Activated CD4-positive, alpha-beta T cell treated with anti-CD3 and anti-CD28 coated beads, Interleukin-10, Interleukin-2, amounts not matched to agents 100 ng/mL and 50 ng/mL, durations not matched to agents 16 hours and 8 hours (primary cell): ENCODE measurements around the gene SLC5A1.
"Not testable (repeated sequence)": the region's sequence is repeated elsewhere in the genome, so short reads cannot be mapped to it uniquely, and the experiment has no call there.

ENCODE experiments used
- DNase-seq: peaks from one replicate; pipeline ENCODE4 v3.0.0-alpha.2; 2020

The SLC5A1 gene

GRCh38 chr22:32097881-32098499, 54.9 kb downstream of the SLC5A1 start:
- DNase-seq: no peak

DNA sequence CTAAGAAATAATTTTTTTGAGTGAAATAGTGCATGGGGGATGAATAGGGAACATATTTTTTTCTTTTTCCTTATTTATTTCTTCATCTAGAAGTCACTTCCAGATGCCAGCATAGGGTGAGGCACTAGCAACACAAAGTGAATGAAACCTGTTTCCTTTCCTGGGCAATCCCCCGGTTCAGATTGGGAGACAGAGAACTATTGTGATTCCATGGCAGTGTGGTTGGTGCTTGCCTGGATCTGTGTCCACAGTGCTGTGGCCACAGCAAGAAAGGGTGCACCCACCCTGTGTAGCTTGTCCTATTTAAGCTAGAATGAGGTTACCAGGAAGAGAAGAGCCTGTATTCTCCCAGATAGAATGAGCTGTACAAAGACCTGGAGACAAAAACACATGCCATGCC, 57.6 kb downstream of the SLC5A1 start:
- DNase-seq: no peak

DNA sequence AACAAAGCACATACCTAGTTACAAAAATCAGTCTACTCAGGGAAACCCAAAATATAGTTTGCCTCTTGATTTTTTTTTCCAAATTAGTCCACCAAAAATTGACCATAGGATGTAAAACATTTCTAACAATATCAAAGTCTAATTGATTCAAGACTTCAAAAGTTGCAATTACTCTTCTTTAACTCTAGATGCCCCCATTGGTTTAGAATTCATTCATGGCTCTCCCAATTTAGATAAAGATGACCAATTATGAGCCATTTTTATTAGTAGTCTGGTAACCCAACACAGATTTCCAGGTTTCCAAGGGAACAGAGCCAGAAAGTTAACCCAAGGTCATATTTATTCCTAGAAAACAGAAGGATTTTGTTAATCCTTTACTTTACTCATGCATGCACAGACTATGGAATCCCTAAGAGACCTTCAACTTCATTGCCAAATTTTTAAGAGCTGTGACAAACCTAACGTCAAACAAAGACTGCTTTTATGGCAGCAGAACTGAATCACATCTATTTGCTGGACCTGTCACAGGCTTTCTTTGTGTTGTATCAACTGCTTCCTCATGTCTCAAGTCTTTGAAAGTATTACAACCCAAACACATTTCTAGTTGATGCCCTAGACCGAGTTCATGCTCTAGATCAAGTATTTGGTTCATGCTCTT, 60.7 kb downstream of the SLC5A1 start:
- no peak for DNase-seq

GRCh38 chr22:32106930-32107329, 63.9 kb downstream of the SLC5A1 start:
- peak; percentile 6 for DNase-seq

GRCh38 chr22:32112380-32112779, 69.3 kb downstream of the SLC5A1 start:
- DNase-seq: no peak

DNA sequence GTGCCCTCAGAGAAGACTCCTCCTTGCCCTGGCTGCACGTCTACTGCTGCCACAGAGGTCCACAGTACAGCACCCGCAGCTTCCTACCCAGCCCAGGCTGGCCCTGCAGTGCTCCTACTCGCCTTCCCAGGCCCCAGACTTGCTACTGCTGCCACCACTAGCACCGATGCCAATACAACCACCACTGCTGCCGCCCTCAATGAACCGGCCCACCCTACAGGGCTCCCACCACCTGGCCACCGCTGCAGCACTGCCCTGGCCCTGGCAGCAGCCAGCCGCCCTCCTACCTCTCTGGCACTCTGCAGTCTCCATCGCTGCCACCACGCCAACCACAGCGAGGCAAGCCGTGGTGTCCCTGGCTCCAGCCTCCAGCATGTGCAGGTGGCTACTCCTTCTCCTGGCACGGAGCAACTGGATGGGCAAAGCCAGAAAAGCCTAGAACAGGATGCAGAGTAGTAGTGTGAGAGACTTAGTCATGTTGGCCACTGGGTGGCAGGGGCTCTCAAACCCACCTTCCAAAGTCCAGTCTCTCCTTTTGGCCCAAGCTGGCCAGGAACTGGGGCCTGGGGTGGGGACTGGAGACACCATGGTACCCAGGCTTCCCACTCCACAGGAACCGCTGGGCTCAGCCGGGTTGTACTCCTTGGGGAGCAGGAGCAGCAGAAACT, 76.6 kb downstream of the SLC5A1 start:
- DNase-seq: no peak

GRCh38 chr22:32120603-32121002, 77.5 kb downstream of the SLC5A1 start:
- no peak for DNase-seq

GRCh38 chr22:32122899-32123298, 79.8 kb downstream of the SLC5A1 start:
- no peak for DNase-seq

DNA sequence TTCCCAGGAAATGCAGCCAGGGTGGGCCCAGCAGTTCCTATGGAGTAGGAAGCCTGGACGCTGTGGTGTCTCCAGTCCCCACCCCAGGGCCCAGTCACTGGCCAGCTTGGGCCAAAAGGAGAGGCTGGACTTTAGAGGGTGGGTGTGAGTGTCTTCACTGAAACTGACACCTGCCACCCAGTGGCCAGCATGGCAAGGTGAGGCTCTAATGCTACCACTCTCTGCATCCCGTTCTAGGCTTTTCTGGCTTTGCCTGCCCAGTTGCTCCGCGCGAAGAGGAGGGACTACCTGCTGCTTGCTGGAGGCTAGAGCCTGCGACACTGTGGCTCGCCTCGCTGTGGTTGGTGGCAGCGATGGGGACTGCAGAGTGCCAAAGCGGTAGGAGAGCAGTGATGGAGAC, 80.6 kb downstream of the SLC5A1 start:
- DNase-seq: no peak

DNA sequence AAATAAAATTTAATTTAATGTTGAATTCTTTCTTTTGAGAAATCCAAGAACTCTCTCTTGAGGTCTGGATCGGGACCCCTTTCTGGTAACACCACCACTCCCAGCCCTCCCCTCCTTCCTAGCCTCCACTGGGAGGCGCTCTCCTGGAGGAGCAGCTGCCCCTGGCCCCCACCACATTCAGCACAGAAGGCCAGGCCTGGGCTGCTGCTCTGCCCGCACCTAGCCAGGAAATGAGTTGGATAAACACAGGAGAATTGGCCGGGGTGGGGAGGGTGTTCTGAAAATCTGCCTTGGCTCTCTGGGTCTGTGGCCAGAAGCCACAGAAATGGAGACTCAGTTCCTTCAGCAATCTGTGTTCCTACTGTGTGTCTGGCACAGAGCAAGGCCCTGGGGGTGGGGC, 84.8 kb downstream of the SLC5A1 start:
- no peak for DNase-seq

- no peak for DNase-seq
Observed at GRCh38 chr22:32130464-32130863, 87.4 kb downstream of the SLC5A1 start.

DNA sequence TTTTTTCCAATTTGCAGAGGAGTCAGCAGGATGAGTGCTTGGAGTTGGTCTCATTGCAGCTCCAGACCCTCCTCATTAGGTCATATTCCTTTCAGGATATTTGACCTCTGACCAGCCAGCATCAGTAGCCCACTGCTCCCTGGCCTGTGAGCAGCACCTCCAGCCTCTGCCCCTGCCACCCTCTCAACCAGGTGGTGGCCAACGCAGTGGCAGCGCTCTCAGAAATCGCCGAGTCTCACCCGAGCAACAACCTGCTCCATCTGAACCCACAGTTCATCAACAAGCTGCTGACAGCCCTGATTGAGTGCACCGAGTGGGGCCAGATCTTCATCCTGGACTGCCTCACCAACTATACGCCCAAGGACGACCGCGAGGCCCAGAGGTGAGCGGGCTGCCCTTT, 89.1 kb downstream of the SLC5A1 start:
- no peak for DNase-seq

DNA sequence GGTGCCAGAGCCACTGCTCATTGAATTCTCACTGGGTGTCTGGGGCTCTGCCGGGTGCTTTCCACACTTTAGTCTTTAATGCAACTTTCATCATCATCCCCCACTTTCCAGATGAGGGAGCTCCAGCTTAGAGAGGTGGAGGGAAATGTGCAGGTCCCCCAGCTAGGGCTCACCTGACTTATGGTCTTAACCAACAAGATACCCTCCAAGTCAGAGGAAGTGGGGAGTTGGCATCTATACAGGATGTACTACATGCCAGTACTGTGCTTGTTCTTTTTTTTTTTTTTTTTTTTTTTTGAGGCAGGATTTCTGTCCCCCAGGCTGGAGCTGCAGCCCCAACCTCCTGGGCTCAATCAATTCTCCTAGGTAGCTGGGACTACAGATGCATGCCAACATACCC, 89.7 kb downstream of the SLC5A1 start:
- no peak for DNase-seq

- not testable (repeated sequence) for DNase-seq
Observed at GRCh38 chr22:32134796-32135195, 91.7 kb downstream of the SLC5A1 start.

DNA sequence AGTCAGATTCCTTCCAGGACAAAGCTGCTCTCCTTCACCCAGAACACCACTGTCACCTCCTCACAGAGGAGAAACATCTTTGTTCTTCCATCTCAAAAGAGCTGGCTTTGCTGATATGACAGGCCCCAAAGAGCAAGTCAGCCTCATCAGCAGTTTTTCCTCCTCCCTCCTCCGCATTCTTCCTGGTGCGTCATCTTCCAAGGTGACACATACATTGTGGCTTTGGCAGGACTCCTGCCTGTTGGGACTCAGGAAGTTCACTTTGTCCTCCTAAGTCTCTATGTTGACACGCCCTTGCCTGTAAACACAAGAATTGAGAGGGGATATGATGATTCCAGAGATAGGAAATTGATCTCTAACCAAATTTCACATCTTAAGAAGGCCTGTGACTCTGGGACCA, 92.9 kb downstream of the SLC5A1 start:
- DNase-seq: not testable (repeated sequence)

DNA sequence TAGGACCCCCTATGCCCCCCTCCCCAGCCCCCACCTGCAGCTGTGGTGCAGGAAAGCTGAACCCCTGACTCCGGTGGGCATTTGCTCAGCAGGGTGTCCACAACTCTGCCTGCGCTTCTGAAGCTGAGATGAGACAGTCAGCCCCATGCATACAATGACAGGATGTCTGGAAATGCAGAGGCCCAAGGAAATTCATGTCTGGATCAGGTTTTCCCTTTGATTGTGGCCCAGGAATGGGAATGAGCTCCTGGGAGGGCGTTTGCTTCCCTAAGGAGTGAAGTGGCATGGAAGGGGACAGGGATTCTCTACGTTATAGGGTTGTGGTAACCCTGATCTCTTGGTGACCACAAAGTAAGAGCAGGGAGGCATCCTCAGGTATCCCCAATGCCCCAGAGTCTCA, 93.8 kb downstream of the SLC5A1 start:
- DNase-seq: not testable (repeated sequence)

- peak; percentile 84 for DNase-seq
Observed at GRCh38 chr22:32137731-32138324, 94.8 kb downstream of the SLC5A1 start.

GRCh38 chr22:32138576-32138975, 95.5 kb downstream of the SLC5A1 start:
- DNase-seq: not testable (repeated sequence)

DNA sequence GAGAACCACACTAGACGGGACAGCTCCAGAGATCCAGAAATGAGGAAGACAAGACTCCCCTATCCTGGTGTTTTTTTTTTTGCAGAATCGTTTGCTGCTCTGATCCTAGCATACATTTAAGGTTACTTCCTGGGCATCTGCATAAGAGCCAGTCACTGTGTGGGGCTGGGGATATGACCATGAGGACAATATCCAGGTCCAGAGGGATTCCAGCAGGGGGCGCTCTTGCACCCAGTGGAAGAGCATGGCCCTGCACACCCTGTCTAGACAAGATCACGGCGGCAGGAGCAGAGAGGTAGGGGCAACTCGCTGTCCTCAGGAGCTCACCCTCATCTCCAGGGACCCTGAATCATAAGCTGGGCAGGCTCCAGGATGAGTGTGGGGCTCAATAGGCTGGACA, 97.6 kb downstream of the SLC5A1 start:
- peak; percentile 26 for DNase-seq

- DNase-seq: peak; percentile 63
Observed at GRCh38 chr22:32142600-32142999, 99.5 kb downstream of the SLC5A1 start.

DNA sequence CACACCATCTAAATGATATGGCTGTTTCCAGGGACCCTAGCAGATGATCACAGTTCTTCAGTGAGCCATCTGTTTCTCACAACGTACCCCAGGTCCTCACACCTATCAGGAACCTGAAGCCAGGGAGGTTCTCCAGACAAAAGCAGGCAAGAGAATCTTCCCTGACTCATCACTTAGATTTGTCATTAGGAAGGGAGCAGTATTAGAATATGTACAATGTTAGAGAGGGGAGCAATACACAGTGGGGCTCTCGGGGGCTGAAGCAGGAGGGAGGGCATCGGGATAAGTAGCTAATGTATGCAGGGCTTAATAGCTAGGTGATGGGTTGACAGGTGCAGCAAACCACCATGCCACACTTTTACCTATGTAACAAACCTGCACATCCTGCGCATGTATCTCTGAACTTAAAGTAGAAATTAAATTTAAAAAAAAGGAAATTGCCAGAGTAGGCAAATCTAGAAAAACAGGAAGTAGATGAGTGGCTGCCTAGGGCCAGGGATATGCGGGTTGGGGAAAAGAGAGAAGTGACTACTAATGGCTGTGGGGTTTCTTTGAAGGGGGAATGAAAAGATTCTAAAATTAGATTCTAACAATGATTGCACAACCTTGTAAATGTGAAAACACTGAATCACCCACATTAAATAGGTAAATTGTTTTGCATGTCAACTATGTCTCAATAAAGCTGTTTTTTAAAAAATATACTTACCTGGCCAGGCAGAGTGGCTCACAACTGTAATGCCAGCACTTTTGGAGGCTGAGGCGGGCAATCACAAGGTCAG, 101.6 kb downstream of the SLC5A1 start:
- DNase-seq: peak; percentile 15

DNA sequence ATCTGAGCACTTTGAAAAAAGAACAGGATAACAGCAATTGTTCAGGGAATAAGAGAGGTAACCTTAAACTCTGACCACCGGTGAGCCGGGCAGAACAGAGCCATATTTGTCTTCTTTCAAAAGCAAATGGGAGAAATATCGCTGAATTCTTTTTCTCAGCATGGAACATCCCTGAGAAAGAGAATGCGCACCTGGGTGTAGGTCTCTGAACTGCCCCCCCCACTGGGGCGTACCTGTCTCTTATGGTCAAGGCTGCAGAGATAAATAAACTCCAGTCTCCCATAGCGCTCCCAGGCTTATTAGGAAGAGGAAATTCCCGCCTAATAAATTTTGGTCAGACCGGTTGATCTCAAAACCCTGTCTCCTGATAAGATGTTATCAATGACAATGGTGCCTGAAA, 104.1 kb downstream of the SLC5A1 start:
- not testable (repeated sequence) for DNase-seq

DNA sequence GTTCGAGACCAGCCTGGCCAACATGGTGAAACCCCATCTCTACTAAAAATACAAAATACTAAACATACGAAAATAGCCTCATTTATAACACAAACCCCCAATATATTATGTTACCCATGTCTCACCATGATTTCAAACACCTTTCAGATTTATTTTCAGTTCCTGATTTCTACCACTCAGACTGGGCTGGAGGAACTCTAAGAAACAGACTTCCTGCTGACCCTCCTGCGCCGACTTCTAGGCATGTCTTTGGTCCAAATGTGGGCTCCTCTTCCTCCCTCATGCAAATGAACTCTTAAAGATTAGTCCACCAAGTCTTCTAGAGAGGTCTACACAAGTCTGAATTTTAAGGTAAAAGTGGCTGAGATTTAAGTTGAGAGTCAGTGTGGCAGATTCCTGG, 105.3 kb downstream of the SLC5A1 start:
- not testable (repeated sequence) for DNase-seq
